ENCODE results near the gene TCERG1.
A peak's percentile ranks its signal among the peaks of the same experiment; 100 is the strongest.

- no peak for TF ChIP-seq CTCF (IDR thresholded peaks at IDR 0.05)
- no peak for TF ChIP-seq TAF1 (IDR thresholded peaks at IDR 0.05; ENCODE audit: borderline replicate concordance, low read depth, low read length)
- TF ChIP-seq JUND (IDR thresholded peaks at IDR 0.05) = peak; percentile 45; the same call in 1 of the 2 replicates
- no peak for TF ChIP-seq POLR2AphosphoS5 (IDR thresholded peaks at IDR 0.05; ENCODE audit: low read depth, low read length)
- TF ChIP-seq RCOR1 (IDR thresholded peaks at IDR 0.05; ENCODE audit: low read length) = no peak
Observed at GRCh38 chr5:146461319-146461718, 14.2 kb downstream of the TCERG1 start.

All from SK-N-SH (cell line).